Panc1 (cell line): ENCODE results near the gene SLC52A3. TPM values are rescaled to one million over a fixed set of nuclear protein-coding genes. Genes with fewer than 3 reads are reported as not detected.

Experiments
- ATAC-seq: fragments of 200-7000 bp; cut with Tn5 transposase; 2 replicates; pipeline ENCODE4 v1.9.1; 2020; ENCODE audit warnings: mild to moderate bottlenecking, moderate library complexity
- BruUV-seq: library from RNA; stranded (reverse); fragments of 400-500 nt; replicated peaks from 2 replicates; lab custom pipeline; 2021; lab: Mats Ljungman, UMichigan
- CTCF ChIA-PET: fragments of 300-600 bp; sonication (Branson Sonifier 250); formaldehyde crosslinking; loops from one replicate; lab custom pipeline; 2022; ENCODE audit warnings: antibody characterized with exemption; lab: Charles Lee
- POLR2A ChIA-PET: fragments of 300-600 bp; sonication (Branson Sonifier 250); formaldehyde crosslinking; loops from one replicate; lab custom pipeline; 2022; ENCODE audit warnings: antibody characterized with exemption; lab: Charles Lee
- DNase-seq: peaks from one replicate; pipeline ENCODE4 v3.0.0-alpha.2; 2010; ENCODE audit warnings: low read depth, low spot score
- H3K27ac ChIP-seq: 2 replicates; pipeline ENCODE4 v1.5.1; 2011; ENCODE audit warnings: mild to moderate bottlenecking, low read length, inconsistent platforms
- H3K27me3 ChIP-seq: fragments of 200-500 bp; sonication (Bioruptor generic); 2 replicates; pipeline ENCODE4 v1.6.0; 2014; ENCODE audit warnings: low read length, inconsistent platforms; ENCODE audit not compliant: control insufficient read depth, insufficient read depth
- H3K36me3 ChIP-seq: fragments of 200-500 bp; sonication (Bioruptor generic); 2 replicates; pipeline ENCODE4 v1.5.1; 2014; ENCODE audit warnings: inconsistent platforms, mild to moderate bottlenecking, low read length, moderate library complexity; ENCODE audit not compliant: control insufficient read depth, insufficient read depth
- H3K4me1 ChIP-seq: 2 replicates; pipeline ENCODE4 v1.5.1; 2011; ENCODE audit warnings: inconsistent platforms, mild to moderate bottlenecking, low read length, moderate library complexity; ENCODE audit not compliant: control insufficient read depth, insufficient read depth
- H3K4me3 ChIP-seq, 2 experiments: 2 replicates each; pipeline ENCODE4 v1.5.1; 2011 to 2012; ENCODE audit warnings: low read depth in 2 of 2, low read length in 2 of 2, mild to moderate bottlenecking in 2 of 2, inconsistent platforms in 1 of 2, moderate library complexity in 1 of 2
- H3K9me3 ChIP-seq: fragments of 200-500 bp; sonication (Bioruptor generic); 2 replicates; pipeline ENCODE4 v1.5.1; 2014; ENCODE audit warnings: low read depth, mild to moderate bottlenecking, inconsistent platforms, low read length, moderate library complexity; ENCODE audit not compliant: control insufficient read depth, insufficient read depth
- CTCF ChIP-seq: fragments of 450-650 bp; IDR thresholded peaks from 2 replicates; pipeline ENCODE4 v1.5.1; 2017; ENCODE audit warnings: mild to moderate bottlenecking
- POLR2AphosphoS5 ChIP-seq: IDR thresholded peaks from 2 replicates; pipeline ENCODE4 v1.6.1; 2012; ENCODE audit warnings: mild to moderate bottlenecking, low read depth, low read length, moderate library complexity
- REST ChIP-seq, 2 experiments: IDR thresholded peaks; 2 replicates each; pipeline ENCODE4 v1.6.1; 2011 to 2012; ENCODE audit warnings: low read depth in 2 of 2, control low read depth in 1 of 2, low read length in 1 of 2, mild to moderate bottlenecking in 1 of 2, moderate library complexity in 1 of 2; ENCODE audit not compliant: insufficient read depth in 1 of 2
- SIN3A ChIP-seq: IDR thresholded peaks from 2 replicates; pipeline ENCODE4 v1.6.1; 2012; ENCODE audit warnings: low read depth, mild to moderate bottlenecking, low read length, moderate library complexity, borderline replicate concordance; ENCODE audit not compliant: insufficient read depth
- TCF7L2 ChIP-seq: IDR thresholded peaks from 2 replicates; pipeline ENCODE4 v1.6.1; 2011; ENCODE audit warnings: mild to moderate bottlenecking, low read depth, low read length, inconsistent platforms
- in situ Hi-C: cut with HindIII; loops from 2 replicates; pipeline ENCODE4 v1.10.0; 2016; ENCODE audit warnings: low sequenced_read_pairs, low pct_unique_long_range_greater_than_20kb
- intact Hi-C: fragments of 100-400 bp; cut with micrococcal nuclease; formaldehyde crosslinking; loops from one replicate; pipeline ENCODE4 v1.10.0; 2022; ENCODE audit not compliant: unreplicated experiment
- total RNA-seq: library from RNA; stranded (reverse); gene quantifications from one replicate; pipeline ENCODE4 v1.2.1, GENCODE V29; 2021; ENCODE audit not compliant: unreplicated experiment

The SLC52A3 gene
- total RNA-seq, 1 experiment from 2014 or later: 6.4 TPM

- intact Hi-C loops (no loop called here), in situ Hi-C loops (no loop called here)
- DNase-seq (no peak), ATAC-seq (no peak)
- Histone ChIP-seq H3K4me3 (no peak overlapping the region), H3K27ac (no peak overlapping the region), H3K9me3 (peaks cover 4% of the 10 kb centered on the region; the same call in 1 of the 2 replicates), H3K27me3 (peaks cover 8% of the 10 kb centered on the region; the same call in 1 of the 2 replicates), H3K4me1 (no peaks in the 10 kb centered on the region), H3K36me3 (no peaks in the 10 kb centered on the region)
- BruUV-seq: no TSS peak
- POLR2A ChIA-PET: interaction anchor here (0.6 kb wide), 1 partner anchor 54 kb away, joined by 4 read pairs; no protein-coding TSS in a partner anchor
- CTCF ChIA-PET: no interaction called here
- TF ChIP-seq REST (IDR thresholded peaks at IDR 0.05; ENCODE audit: insufficient read depth in 1 of 2, low read depth in 2 of 2, low read length in 1 of 2): no peak
- TF ChIP-seq SIN3A: no peak
- no peak for TF ChIP-seq TCF7L2
- no peak for TF ChIP-seq CTCF
- TF ChIP-seq POLR2AphosphoS5: no peak
Observed at GRCh38 chr20:711576-711975, 56.7 kb downstream of the SLC52A3 start.

GRCh38 chr20:710780-711450 is 57.4 kb downstream of the SLC52A3 start:
- ChIA-PET POLR2A (interaction anchor here (0.6 kb wide), 1 partner anchor 53 kb away, joined by 4 read pairs; no protein-coding TSS in a partner anchor), CTCF (no interaction called here)
- Histone ChIP-seq H3K4me1 (no peaks in the 10 kb centered on the region), H3K9me3 (peaks cover 4% of the 10 kb centered on the region; the same call in 1 of the 2 replicates), H3K27ac (no peak overlapping the region), H3K36me3 (no peaks in the 10 kb centered on the region), H3K4me3 (no peak overlapping the region), H3K27me3 (peaks cover 8% of the 10 kb centered on the region; the same call in 1 of the 2 replicates)
- ATAC-seq (no peak), DNase-seq (no peak)
- in situ Hi-C loops: no loop called here
- TF ChIP-seq CTCF (no peak), POLR2AphosphoS5 (no peak), SIN3A (no peak), TCF7L2 (no peak), REST (IDR thresholded peaks at IDR 0.05; ENCODE audit: insufficient read depth in 1 of 2, low read depth in 2 of 2, low read length in 1 of 2) (no peak)
- no TSS peak for BruUV-seq
- intact Hi-C loops: no loop called here
